ENCODE data around the gene TMEM156. TPM values are rescaled to one million over a fixed set of nuclear protein-coding genes. Genes with fewer than 3 reads are reported as not detected.

The TMEM156 gene
- total and polyA plus RNA-seq, 2 of the 4 experiments (the other 2 are of a cell fraction): 0.53 to 0.54 TPM

- POLR2A ChIA-PET (ENCODE audit: unreplicated experiment): no interaction called here
- H3K27me3 ChIP-seq (ENCODE audit: control insufficient read depth, insufficient read depth, low read length): no peaks in the 10 kb centered on the region
- no peak for TF ChIP-seq CEBPB (IDR thresholded peaks at IDR 0.05; ENCODE audit: low read depth, low read length)
- TF ChIP-seq SMC3 (IDR thresholded peaks at IDR 0.05; ENCODE audit: low read depth, low read length): no peak
- TF ChIP-seq POLR2A (IDR thresholded peaks at IDR 0.05; ENCODE audit: low read depth, low read length): no peak
- TF ChIP-seq ELK1 (IDR thresholded peaks at IDR 0.05; ENCODE audit: borderline replicate concordance, low read depth, low read length): no peak
- TF ChIP-seq BHLHE40 (IDR thresholded peaks at IDR 0.05; ENCODE audit: low read depth, low read length): no peak
- no peak for TF ChIP-seq MAZ (IDR thresholded peaks at IDR 0.05; ENCODE audit: borderline replicate concordance, low read depth, low read length)
- TF ChIP-seq FOS (IDR thresholded peaks at IDR 0.05; ENCODE audit: low read depth, low read length): no peak
- no peak for TF ChIP-seq RFX5 (IDR thresholded peaks at IDR 0.05; ENCODE audit: low read depth, low read length)
- TF ChIP-seq MAFK (IDR thresholded peaks at IDR 0.05; ENCODE audit: low read depth, low read length): no peak
- no peak for TF ChIP-seq MXI1 (IDR thresholded peaks at IDR 0.05; ENCODE audit: borderline replicate concordance, low read depth, low read length)
- no peak for TF ChIP-seq CHD1 (IDR thresholded peaks at IDR 0.05; ENCODE audit: low read depth, low read length)
- TF ChIP-seq RCOR1 (IDR thresholded peaks at IDR 0.05; ENCODE audit: insufficient replicate concordance, low read length): no peak
- TF ChIP-seq CTCF (conservative IDR thresholded peaks at IDR 0.05; ENCODE audit: low read depth, low read length): no peak
- no peak for TF ChIP-seq USF2 (IDR thresholded peaks at IDR 0.05; ENCODE audit: low read depth, low read length)
- H3K23ac ChIP-seq (ENCODE audit: low read depth, low read length): no peak overlapping the region
- H3K36me3 ChIP-seq (ENCODE audit: control insufficient read depth, insufficient read depth, low read length): no peaks in the 10 kb centered on the region
- H3K9ac ChIP-seq (ENCODE audit: low read depth, low read length): no peak overlapping the region
- no peak overlapping the region for H3K4ac ChIP-seq (ENCODE audit: low read depth, low read length)
- H3K4me3 ChIP-seq (ENCODE audit: insufficient read depth, low read depth, low read length): no peak overlapping the region
- WGBS, 2 experiments (ENCODE audit: extremely low coverage in 2 of 2, insufficient read length in 1 of 2): 80% methylated on average over 2 of the region's 4 CpGs; no CpG with 5 or more reads in 1 of the 2 experiments
- H3K79me1 ChIP-seq (ENCODE audit: low read depth in 1 of 2, low read length in 2 of 2): no peaks in the 10 kb centered on the region
- peaks cover 5% of the 10 kb centered on the region; the same call in 1 of the 2 replicates for H3K9me1 ChIP-seq (ENCODE audit: insufficient read depth, low read length)
- H4K8ac ChIP-seq (ENCODE audit: low read depth in 2 of 2, low read length in 2 of 2): no peak overlapping the region
- no peak overlapping the region for H2BK120ac ChIP-seq (ENCODE audit: low read depth, low read length)
- ATAC-seq (ENCODE audit: low read depth) (no peak), DNase-seq (no peak)
- H2AFZ ChIP-seq (replicated peaks; ENCODE audit: low read length, poor library complexity): no peak overlapping the region
- intact Hi-C loops (cut with micrococcal nuclease): no loop called here
- no peak overlapping the region for H4K91ac ChIP-seq (ENCODE audit: insufficient read depth, low read depth, low read length)
- BruUV-seq (replicated peaks): no TSS peak
- H4K20me1 ChIP-seq (ENCODE audit: insufficient read depth, low read length): no peaks in the 10 kb centered on the region
- H3K14ac ChIP-seq (replicated peaks; ENCODE audit: low read depth, low read length): no peak overlapping the region
- no peak overlapping the region for H3K27ac ChIP-seq (ENCODE audit: insufficient read depth, low read length)
- no peak overlapping the region for H3K18ac ChIP-seq (ENCODE audit: low read depth, low read length)
- H3K4me2 ChIP-seq (ENCODE audit: low read depth, low read length): no peak overlapping the region
- H2BK20ac ChIP-seq (ENCODE audit: low read depth, low read length): no peak overlapping the region
- H3K56ac ChIP-seq (ENCODE audit: extremely low read depth, insufficient read depth, low read length): no peak overlapping the region
- H2AK9ac ChIP-seq (replicated peaks; ENCODE audit: low read depth, low read length, poor library complexity): no peak overlapping the region
- no peaks in the 10 kb centered on the region for H3K9me3 ChIP-seq (ENCODE audit: control insufficient read depth, insufficient read depth, low read length)
- H2BK15ac ChIP-seq (ENCODE audit: low read depth, low read length): no peak overlapping the region; the same call in 2 of the 3 replicates
- no peak overlapping the region for H2BK5ac ChIP-seq (ENCODE audit: low read depth, low read length, poor library complexity, severe bottlenecking)
- no peak overlapping the region for H4K5ac ChIP-seq (ENCODE audit: low read depth, low read length)
- no peak overlapping the region for H2AK5ac ChIP-seq (ENCODE audit: low read depth, low read length)
- CTCF ChIA-PET: interaction anchor here (1.7 kb wide), 1 partner anchor 9 kb away, joined by 7 read pairs; no protein-coding TSS in a partner anchor
- dilution Hi-C loops (cut with HindIII; ENCODE audit: low sequenced_read_pairs, unreplicated experiment): no loop called here
- no peaks in the 10 kb centered on the region for H3K4me1 ChIP-seq (ENCODE audit: control insufficient read depth, insufficient read depth, low read length)
- in situ Hi-C loops (cut with MboI; ENCODE audit: low sequenced_read_pairs): no loop called here
These were observed 38.1 kb downstream of the TMEM156 start for GRCh38 chr4:38994135-38994534.

All from IMR-90 (cell line).